Tracheal epithelial cell (primary cell): Measurements from ENCODE around the gene OGFOD1. TPM values are rescaled to one million over a fixed set of nuclear protein-coding genes. Genes with fewer than 3 reads are reported as not detected.

Experiments
- total RNA-seq: library from RNA; depleted of rRNA; stranded (reverse); fragments of >200 nt; gene quantifications from 2 replicates; pipeline ENCODE4 v1.2.1, GENCODE V29; 2014

Gene OGFOD1
- total RNA-seq, result 74.5 and 74.8 TPM in 2 replicates

GRCh38 chr16:56450986-56451752 is at the start of gene OGFOD1, which contains the start of gene NUDT21:
OGFOD1 (plus strand) TSS chr16:56451554; CDS start chr16:56451613, 59 bp downstream.
NUDT21 (minus strand) TSS chr16:56451332; CDS start chr16:56451202, 130 bp downstream.

DNA sequence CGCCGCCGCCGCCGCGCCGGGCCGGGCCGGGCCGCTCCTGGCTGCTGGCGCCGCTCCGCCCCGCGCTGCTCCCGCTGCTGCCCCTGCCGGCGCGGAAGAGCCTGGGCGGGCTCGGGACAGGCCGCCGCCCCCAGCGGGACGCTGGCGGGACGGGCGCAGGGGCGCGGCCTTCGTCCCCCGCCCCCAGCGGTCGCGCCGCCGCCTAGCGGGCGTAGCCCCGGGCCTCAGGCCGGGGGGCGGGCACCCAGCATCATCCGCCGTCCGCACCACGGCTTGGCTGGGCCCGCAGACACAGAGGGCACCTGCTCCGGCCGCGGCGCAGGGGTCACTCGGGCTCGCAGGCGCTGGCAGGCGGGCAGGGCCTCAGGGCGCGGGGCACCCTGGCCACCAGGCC is 25.9 kb upstream of the OGFOD1 start, which contains the start of gene AMFR:
AMFR (minus strand) TSS at position 107 of the 394 bp plus-strand sequence. CDS start 218 bp downstream, outside the sequence.

DNA sequence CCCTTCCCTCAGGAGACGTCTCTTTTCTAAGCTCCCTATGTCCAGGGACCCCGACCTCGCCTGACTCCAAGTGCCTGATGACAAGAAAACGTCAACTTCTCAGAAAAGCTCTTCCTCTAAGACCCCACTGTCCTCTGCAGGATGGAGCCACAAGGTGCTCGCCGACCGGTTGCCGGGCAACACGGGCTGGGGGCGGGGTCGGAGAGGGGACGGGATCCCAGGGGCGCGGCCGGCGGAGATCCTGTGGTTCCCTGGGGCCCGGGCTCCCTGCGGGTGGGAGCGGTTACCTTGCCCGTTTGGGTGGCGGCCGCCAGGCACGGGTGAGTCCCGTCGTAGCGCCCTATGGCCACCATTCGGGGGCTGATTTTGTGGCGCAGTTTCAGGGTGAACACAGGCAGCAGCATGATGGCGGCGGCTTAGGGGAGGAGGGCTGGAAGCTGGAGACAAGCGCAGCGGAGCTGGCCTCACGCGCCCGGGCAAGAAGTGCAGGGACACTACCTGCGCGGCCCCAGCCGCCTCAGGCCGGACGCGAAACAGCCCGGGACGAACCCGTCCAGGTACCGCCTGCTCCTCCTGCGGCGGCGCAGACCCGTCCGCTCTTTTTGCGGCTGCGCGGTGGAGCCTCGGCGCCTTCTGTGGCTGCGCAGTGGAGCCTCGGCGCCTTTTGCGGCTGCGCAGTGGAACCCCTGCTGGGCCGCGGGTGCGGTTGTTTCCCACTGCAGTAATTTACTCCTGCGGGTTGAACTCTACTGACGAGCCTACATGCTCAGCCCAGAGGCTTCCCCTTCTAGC is 68.3 kb downstream of the OGFOD1 start, which contains the start of gene BBS2:
BBS2 (minus strand) TSS at position 566 of the 792 bp plus-strand sequence; CDS start at position 404, 162 bp downstream.

Other genes with a start within 250 kb of the OGFOD1 start
- gene AMFR, start 26.0 kb upstream of the OGFOD1 start, total RNA-seq, result 298 and 302 TPM in 2 replicates
- 61.0 and 105 TPM in 2 replicates for gene NUDT21, start 222 bp upstream of the OGFOD1 start, total RNA-seq
- gene BBS2, start 68.5 kb downstream of the OGFOD1 start, total RNA-seq, result 23.9 and 52.1 TPM in 2 replicates
- not detected in 2 replicates for gene MT4, start 113.5 kb downstream of the OGFOD1 start, total RNA-seq
- gene MT3, start 138.0 kb downstream of the OGFOD1 start, total RNA-seq, result not detected in 2 replicates
- 173 and 340 TPM in 2 replicates for gene MT2A, start 157.0 kb downstream of the OGFOD1 start, total RNA-seq
- 388 and 673 TPM in 2 replicates for gene MT1E, start 174.2 kb downstream of the OGFOD1 start, total RNA-seq
- gene MT1M, start 181.1 kb downstream of the OGFOD1 start, total RNA-seq, result 0.43 and 12.5 TPM in 2 replicates
- gene MT1A, start 187.1 kb downstream of the OGFOD1 start, total RNA-seq, result not detected in 2 replicates
- gene MT1B, start 200.3 kb downstream of the OGFOD1 start, total RNA-seq, result not detected in 2 replicates
- 3.8 and 14.5 TPM in 2 replicates for gene MT1F, start 206.4 kb downstream of the OGFOD1 start, total RNA-seq
- 4.1 TPM in 1 of 2 replicates, not detected in the other for gene MT1G, start 216.5 kb downstream of the OGFOD1 start, total RNA-seq
- not detected in 2 replicates for gene MT1H, start 218.3 kb downstream of the OGFOD1 start, total RNA-seq
- 1,179 and 3,595 TPM in 2 replicates for gene MT1X, start 230.9 kb downstream of the OGFOD1 start, total RNA-seq